Nephron progenitor cell (in vitro differentiated cells): ENCODE measurements around the gene PROK2.

Experiments used
- DNase-seq: peaks from one replicate; pipeline ENCODE4 v3.0.0; 2021
- H3K27ac Mint-ChIP-seq: 2 replicates; pipeline ENCODE4 v1.8.0; 2021; ENCODE audit warnings: mild to moderate bottlenecking, moderate library complexity, mixed read lengths
- H3K27me3 Mint-ChIP-seq: 2 replicates; pipeline ENCODE4 v1.8.0; 2021; ENCODE audit warnings: mild to moderate bottlenecking, low read depth, mixed read lengths; ENCODE audit not compliant: poor library complexity
- H3K36me3 Mint-ChIP-seq: 2 replicates; pipeline ENCODE4 v1.8.0; 2021; ENCODE audit warnings: low read depth, mixed read lengths
- H3K4me1 Mint-ChIP-seq: 2 replicates; pipeline ENCODE4 v1.8.0; 2021; ENCODE audit warnings: mixed read lengths
- H3K4me3 Mint-ChIP-seq: 2 replicates; pipeline ENCODE4 v1.8.0; 2021; ENCODE audit warnings: mild to moderate bottlenecking, moderate library complexity, mixed read lengths
- H3K9me3 Mint-ChIP-seq: 2 replicates; pipeline ENCODE4 v1.8.0; 2021; ENCODE audit warnings: mild to moderate bottlenecking, moderate library complexity, mixed read lengths
- CTCF ChIP-seq: fragments of 200-600 bp; sonication (generic); IDR thresholded peaks from 2 replicates; pipeline ENCODE4 v1.5.0; 2021; ENCODE audit warnings: antibody characterized with exemption

The PROK2 gene

GRCh38 chr3:71815340-71816067, 30.6 kb upstream of the PROK2 start:
- no peaks in the 10 kb centered on the region for H3K9me3 Mint-ChIP-seq
- H3K4me1 Mint-ChIP-seq = peaks cover 5% of the 10 kb centered on the region
- H3K36me3 Mint-ChIP-seq = no peaks in the 10 kb centered on the region
- TF ChIP-seq CTCF = no peak
- H3K27ac Mint-ChIP-seq = no peak overlapping the region
- H3K4me3 Mint-ChIP-seq = no peak overlapping the region
- peaks cover 4% of the 10 kb centered on the region for H3K27me3 Mint-ChIP-seq
- DNase-seq = no peak

GRCh38 chr3:71813704-71814103, 28.8 kb upstream of the PROK2 start:
- DNase-seq = no peak
- peaks cover 4% of the 10 kb centered on the region for H3K27me3 Mint-ChIP-seq
- no peak for TF ChIP-seq CTCF
- no peak overlapping the region for H3K4me3 Mint-ChIP-seq
- no peak overlapping the region for H3K27ac Mint-ChIP-seq
- H3K4me1 Mint-ChIP-seq = peaks cover 5% of the 10 kb centered on the region
- no peaks in the 10 kb centered on the region for H3K36me3 Mint-ChIP-seq
- no peaks in the 10 kb centered on the region for H3K9me3 Mint-ChIP-seq

- no peak overlapping the region for H3K4me3 Mint-ChIP-seq
- no peak for TF ChIP-seq CTCF
- no peaks in the 10 kb centered on the region for H3K9me3 Mint-ChIP-seq
- DNase-seq = no peak
- peaks cover 5% of the 10 kb centered on the region for H3K4me1 Mint-ChIP-seq
- H3K36me3 Mint-ChIP-seq = no peaks in the 10 kb centered on the region
- H3K27ac Mint-ChIP-seq = no peak overlapping the region
- peaks cover 4% of the 10 kb centered on the region for H3K27me3 Mint-ChIP-seq
Measured at GRCh38 chr3:71813073-71813472, 28.1 kb upstream of the PROK2 start.

GRCh38 chr3:71810056-71810455, 25.1 kb upstream of the PROK2 start:
- no peaks in the 10 kb centered on the region for H3K9me3 Mint-ChIP-seq
- H3K36me3 Mint-ChIP-seq = no peaks in the 10 kb centered on the region
- TF ChIP-seq CTCF = no peak
- no peaks in the 10 kb centered on the region for H3K4me1 Mint-ChIP-seq
- no peak overlapping the region for H3K27ac Mint-ChIP-seq
- peaks cover 7% of the 10 kb centered on the region for H3K27me3 Mint-ChIP-seq
- no peak for DNase-seq
- H3K4me3 Mint-ChIP-seq = no peak overlapping the region

- no peak overlapping the region for H3K4me3 Mint-ChIP-seq
- DNase-seq = no peak
Measured at GRCh38 chr3:71809321-71810026, 24.5 kb upstream of the PROK2 start.

More at GRCh38 chr3:71809321-71810026, 24.5 kb upstream of the PROK2 start:
- Mint-ChIP-seq H3K9me3 (no peaks in the 10 kb centered on the region), H3K27ac (no peak overlapping the region), H3K36me3 (no peaks in the 10 kb centered on the region), H3K4me1 (no peaks in the 10 kb centered on the region), H3K27me3 (peaks cover 10% of the 10 kb centered on the region)
- TF ChIP-seq CTCF = no peak
